ENCODE results near the gene TNS3. TPM values are rescaled to one million over a fixed set of nuclear protein-coding genes. Genes with fewer than 3 reads are reported as not detected.

Gene TNS3
- total and polyA plus RNA-seq, 9 of the 15 experiments (the other 6 are each of a cell fraction or from before 2014, with no cell fraction given) = 0.20 TPM; not detected in 8

DNA sequence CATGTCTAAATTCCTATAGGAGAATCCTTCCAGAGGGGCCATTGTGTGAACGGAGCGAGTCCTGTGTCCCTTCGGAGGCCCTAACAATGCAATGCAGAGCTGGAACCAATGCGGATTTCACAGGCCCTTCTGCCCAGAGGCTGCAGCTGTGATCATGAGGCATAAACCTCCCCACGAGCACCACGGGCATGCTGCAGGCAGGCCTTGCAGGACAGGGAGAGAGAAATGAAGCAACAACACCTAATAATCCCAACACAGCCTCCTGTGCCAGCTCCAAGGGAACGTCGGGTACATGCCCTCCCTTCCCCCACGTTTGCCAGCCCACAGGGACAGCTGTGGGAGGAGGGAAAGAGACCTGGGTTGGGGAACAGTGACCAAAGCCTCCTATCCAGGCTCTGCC, 74.4 kb downstream of the TNS3 start (continued):
- TF ChIP-seq, protein P1, sequence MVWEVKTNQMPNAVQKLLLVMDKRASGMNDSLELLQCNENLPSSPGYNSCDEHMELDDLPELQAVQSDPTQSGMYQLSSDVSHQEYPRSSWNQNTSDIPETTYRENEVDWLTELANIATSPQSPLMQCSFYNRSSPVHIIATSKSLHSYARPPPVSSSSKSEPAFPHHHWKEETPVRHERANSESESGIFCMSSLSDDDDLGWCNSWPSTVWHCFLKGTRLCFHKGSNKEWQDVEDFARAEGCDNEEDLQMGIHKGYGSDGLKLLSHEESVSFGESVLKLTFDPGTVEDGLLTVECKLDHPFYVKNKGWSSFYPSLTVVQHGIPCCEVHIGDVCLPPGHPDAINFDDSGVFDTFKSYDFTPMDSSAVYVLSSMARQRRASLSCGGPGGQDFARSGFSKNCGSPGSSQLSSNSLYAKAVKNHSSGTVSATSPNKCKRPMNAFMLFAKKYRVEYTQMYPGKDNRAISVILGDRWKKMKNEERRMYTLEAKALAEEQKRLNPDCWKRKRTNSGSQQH (CRISPR knock-in tag; IDR thresholded peaks at IDR 0.05) = no peak
- TF ChIP-seq, protein P2, sequence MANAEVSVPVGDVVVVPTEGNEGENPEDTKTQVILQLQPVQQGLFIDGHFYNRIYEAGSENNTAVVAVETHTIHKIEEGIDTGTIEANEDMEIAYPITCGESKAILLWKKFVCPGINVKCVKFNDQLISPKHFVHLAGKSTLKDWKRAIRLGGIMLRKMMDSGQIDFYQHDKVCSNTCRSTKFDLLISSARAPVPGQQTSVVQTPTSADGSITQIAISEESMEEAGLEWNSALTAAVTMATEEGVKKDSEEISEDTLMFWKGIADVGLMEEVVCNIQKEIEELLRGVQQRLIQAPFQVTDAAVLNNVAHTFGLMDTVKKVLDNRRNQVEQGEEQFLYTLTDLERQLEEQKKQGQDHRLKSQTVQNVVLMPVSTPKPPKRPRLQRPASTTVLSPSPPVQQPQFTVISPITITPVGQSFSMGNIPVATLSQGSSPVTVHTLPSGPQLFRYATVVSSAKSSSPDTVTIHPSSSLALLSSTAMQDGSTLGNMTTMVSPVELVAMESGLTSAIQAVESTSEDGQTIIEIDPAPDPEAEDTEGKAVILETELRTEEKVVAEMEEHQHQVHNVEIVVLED (CRISPR knock-in tag; IDR thresholded peaks at IDR 0.05) = no peak
- TF ChIP-seq PML (IDR thresholded peaks at IDR 0.05; ENCODE audit: low read length) (no peak), POLR3G (IDR thresholded peaks at IDR 0.05; ENCODE audit: extremely low read depth, insufficient read length, insufficient replicate concordance) (no peak), CTCF (IDR thresholded peaks at IDR 0.05 in 2 of 3, conservative IDR thresholded peaks at IDR 0.05 in 1 of 3; ENCODE audit: insufficient read depth in 2 of 3, low read depth in 1 of 3, low read length in 3 of 3) (no peak), HDAC6 (IDR thresholded peaks at IDR 0.05; ENCODE audit: low read depth, low read length) (no peak), IRF2 (CRISPR knock-in tag; IDR thresholded peaks at IDR 0.05) (no peak), ZNF197 (CRISPR knock-in tag; IDR thresholded peaks at IDR 0.05; ENCODE audit: low read depth) (no peak), ZFP91 (CRISPR knock-in tag; IDR thresholded peaks at IDR 0.05) (no peak), FIP1L1 (IDR thresholded peaks at IDR 0.05; ENCODE audit: low read depth, low read length, poor library complexity, severe bottlenecking) (no peak)
